Suprapubic skin (tissue), 4 donors: Measurements from ENCODE around the gene PSAP. TPM values are rescaled to one million over a fixed set of nuclear protein-coding genes. Genes with fewer than 3 reads are reported as not detected.
"Not testable (repeated sequence)": the region's sequence is repeated elsewhere in the genome, so short reads cannot be mapped to it uniquely, and the experiment has no call there.

Experiments
- DNase-seq, 2 donors: peaks; one replicate each; pipeline ENCODE4 v3.0.0-alpha.2; 2019; ENCODE audit warnings: low spot score in 2 of 2
- H3K27ac ChIP-seq: fragments of 200-600 bp; sonication (generic); one replicate; pipeline ENCODE4 v1.5.1; 2019
- H3K27me3 ChIP-seq: fragments of 200-600 bp; sonication (generic); one replicate; pipeline ENCODE4 v1.5.1; 2019
- H3K36me3 ChIP-seq: fragments of 200-600 bp; sonication (generic); one replicate; pipeline ENCODE4 v1.5.1; 2019
- H3K4me1 ChIP-seq: fragments of 200-600 bp; sonication (generic); one replicate; pipeline ENCODE4 v1.5.1; 2019
- H3K4me3 ChIP-seq: fragments of 200-600 bp; sonication (generic); one replicate; pipeline ENCODE4 v1.5.1; 2019; ENCODE audit warnings: mild to moderate bottlenecking
- H3K9me3 ChIP-seq: fragments of 200-600 bp; sonication (generic); one replicate; pipeline ENCODE4 v1.5.1; 2019
- EP300 ChIP-seq: sonication (generic); formaldehyde crosslinking; IDR thresholded peaks from one replicate; pipeline ENCODE4 v1.6.1; 2017; ENCODE audit warnings: antibody characterized with exemption
- POLR2A ChIP-seq, 2 donors: fragments of 450-650 bp; IDR thresholded peaks; one replicate each; pipeline ENCODE4 v1.6.1; 2017; ENCODE audit warnings: antibody characterized with exemption in 2 of 2, mild to moderate bottlenecking in 2 of 2, moderate library complexity in 2 of 2
- POLR2AphosphoS5 ChIP-seq, 3 donors: sonication (generic); formaldehyde crosslinking; IDR thresholded peaks; one replicate each; pipeline ENCODE4 v1.6.1; 2017; ENCODE audit warnings: antibody characterized with exemption in 3 of 3
- WGBS: methylation state at CpG from one replicate; pipeline ENCODE4 v1.1.5; 2018; 5-methylcytosine and 5-hydroxymethylcytosine counted together
- total RNA-seq, 4 donors: library from RNA; depleted of rRNA; stranded (reverse); fragments of >200 nt; gene quantifications; one replicate each; pipeline ENCODE4 v1.1.0, GENCODE V29; 2016
- TF ChIP-seq, protein P1 (sequence below), 2 donors: fragments of 200-600 bp in 1 of 2; fragments of 450-650 bp in 1 of 2; sonication (generic) in 1 of 2; IDR thresholded peaks; one replicate each; pipeline ENCODE4 v1.5.1; 2016 to 2019; ENCODE audit warnings: antibody characterized with exemption in 2 of 2, mild to moderate bottlenecking in 1 of 2, moderate library complexity in 1 of 2

PSAP gene
- total RNA-seq, 4 donors from 2014 or later, result 391 to 548 (median 468) TPM

DNA sequence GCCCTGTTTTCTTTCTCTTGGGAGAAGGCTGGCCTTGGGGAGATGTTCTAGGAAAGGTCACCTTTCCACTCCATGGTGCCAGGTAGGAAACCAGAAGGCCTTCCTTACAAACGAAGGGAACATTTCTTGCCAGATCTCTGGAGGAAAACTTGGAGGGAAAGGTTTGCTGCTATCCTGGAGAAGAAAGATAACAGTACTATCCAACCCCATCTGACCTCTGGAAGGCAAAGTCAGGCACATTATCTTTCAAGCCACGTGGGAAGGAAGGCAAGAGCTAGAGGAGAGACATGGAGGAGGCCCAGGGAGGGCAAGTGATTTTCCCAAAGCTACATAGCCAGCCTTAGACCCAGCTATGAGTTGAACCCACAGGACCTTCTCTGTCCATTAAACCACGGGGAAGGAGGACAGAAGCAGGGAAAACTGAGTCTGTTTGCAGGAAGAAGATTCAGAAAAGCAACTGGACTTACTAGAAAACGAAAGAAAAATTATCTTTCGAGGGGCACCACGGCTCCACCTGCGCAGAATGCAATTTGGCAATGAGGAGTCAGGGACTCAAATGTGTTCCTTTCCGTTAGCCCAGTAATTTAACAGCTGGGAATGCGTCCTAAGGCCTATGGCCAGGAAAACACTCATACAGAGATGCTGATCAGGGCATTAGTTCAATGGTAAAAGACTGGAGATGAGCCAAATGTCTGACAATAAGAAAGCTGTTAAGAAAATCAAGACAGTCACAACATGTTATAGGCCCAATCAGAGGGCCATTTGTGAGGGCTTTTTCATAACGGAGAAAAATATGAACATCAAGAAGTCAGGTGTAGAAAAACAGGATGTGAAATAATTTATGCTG lies 32.0 kb upstream of the PSAP start:
- Histone ChIP-seq H3K4me1 (peaks cover 3% of the 10 kb centered on the region), H3K4me3 (no peak overlapping the region), H3K27ac (no peak overlapping the region), H3K9me3 (no peaks in the 10 kb centered on the region), H3K27me3 (no peaks in the 10 kb centered on the region), H3K36me3 (no peaks in the 10 kb centered on the region)
- WGBS, result 71% methylated on average over 10 of the region's 10 CpGs
- no peak for DNase-seq
- no peak for TF ChIP-seq EP300
- no peak for TF ChIP-seq POLR2A (IDR thresholded peaks at IDR 0.05)
- no peak for TF ChIP-seq POLR2AphosphoS5 (IDR thresholded peaks at IDR 0.05)
- TF ChIP-seq, protein P1, sequence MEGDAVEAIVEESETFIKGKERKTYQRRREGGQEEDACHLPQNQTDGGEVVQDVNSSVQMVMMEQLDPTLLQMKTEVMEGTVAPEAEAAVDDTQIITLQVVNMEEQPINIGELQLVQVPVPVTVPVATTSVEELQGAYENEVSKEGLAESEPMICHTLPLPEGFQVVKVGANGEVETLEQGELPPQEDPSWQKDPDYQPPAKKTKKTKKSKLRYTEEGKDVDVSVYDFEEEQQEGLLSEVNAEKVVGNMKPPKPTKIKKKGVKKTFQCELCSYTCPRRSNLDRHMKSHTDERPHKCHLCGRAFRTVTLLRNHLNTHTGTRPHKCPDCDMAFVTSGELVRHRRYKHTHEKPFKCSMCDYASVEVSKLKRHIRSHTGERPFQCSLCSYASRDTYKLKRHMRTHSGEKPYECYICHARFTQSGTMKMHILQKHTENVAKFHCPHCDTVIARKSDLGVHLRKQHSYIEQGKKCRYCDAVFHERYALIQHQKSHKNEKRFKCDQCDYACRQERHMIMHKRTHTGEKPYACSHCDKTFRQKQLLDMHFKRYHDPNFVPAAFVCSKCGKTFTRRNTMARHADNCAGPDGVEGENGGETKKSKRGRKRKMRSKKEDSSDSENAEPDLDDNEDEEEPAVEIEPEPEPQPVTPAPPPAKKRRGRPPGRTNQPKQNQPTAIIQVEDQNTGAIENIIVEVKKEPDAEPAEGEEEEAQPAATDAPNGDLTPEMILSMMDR (IDR thresholded peaks at IDR 0.05), result no peak

- no peaks in the 10 kb centered on the region for H3K36me3 ChIP-seq
- H3K27me3 ChIP-seq, result no peaks in the 10 kb centered on the region
- no peaks in the 10 kb centered on the region for H3K9me3 ChIP-seq
- no peak overlapping the region for H3K4me3 ChIP-seq
- WGBS, result 87% methylated on average over 9 of the region's 9 CpGs
- no peaks in the 10 kb centered on the region for H3K4me1 ChIP-seq
- no peak for TF ChIP-seq POLR2AphosphoS5 (IDR thresholded peaks at IDR 0.05)
- TF ChIP-seq POLR2A (IDR thresholded peaks at IDR 0.05), result no peak
- TF ChIP-seq, protein P1 (IDR thresholded peaks at IDR 0.05), result no peak
- no peak for TF ChIP-seq EP300
- H3K27ac ChIP-seq, result no peak overlapping the region
- DNase-seq, result no peak
These were observed 30.8 kb upstream of the PSAP start for GRCh38 chr10:71881647-71882355.

DNA sequence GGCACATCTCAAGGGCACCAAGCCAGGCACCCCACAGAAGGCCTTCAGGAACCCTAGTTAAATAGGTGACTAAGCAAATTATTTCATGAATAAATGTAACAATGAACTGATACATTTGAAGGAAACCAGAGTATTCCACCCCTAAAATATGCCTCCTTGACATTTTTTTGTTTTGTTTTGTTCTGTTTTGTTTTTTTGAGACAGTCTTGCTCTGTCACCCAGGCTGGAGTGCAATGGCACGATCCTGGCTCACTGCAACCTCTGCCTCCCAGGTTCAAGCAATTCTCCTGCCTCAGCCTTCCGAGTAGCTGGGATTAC lies 30.2 kb upstream of the PSAP start:
- H3K4me1 ChIP-seq, result not testable (repeated sequence)

DNA sequence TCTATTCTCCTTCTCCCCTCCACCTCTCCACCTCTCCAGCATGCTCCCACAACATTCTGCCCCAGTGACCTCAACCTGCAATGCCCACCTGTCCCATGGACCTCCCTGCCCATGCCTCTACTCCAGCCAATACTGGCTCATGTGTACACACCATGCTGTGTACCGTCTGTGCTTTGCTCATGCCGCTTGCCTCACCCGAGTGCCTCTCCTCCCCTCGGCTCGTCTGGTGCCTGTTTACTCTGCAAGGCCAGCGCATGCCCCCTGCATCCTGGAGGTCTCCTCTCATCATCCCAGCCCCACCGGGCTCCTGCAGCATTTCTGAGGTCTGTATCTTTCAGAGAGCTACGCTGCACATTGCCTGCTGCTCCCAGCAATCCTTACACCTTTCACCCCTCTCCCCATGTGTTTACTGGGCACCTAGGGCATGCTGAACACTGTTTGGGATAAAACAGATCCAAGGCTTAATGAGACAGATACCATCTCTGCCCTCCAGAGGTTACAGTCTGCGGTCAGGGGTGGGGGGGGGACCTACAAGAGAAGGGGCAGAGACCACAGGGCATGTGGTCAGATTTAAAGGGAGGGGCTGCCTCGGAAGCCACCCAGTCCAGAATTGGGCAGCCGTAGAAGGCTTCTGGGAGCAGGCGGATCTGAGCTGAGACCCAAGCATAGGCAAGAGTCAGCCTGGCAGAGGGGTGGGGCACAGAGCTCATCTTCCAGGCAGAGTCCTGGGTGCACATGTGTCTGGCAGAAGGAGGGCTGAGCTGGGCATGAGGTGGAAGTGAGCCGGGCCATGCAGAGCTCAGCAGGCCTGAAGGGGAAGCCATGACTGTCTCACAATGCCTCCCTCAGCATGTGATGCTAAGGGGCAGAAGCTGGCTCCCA lies 29.6 kb upstream of the PSAP start:
- DNase-seq, result no peak
- no peaks in the 10 kb centered on the region for H3K4me1 ChIP-seq
- no peaks in the 10 kb centered on the region for H3K27me3 ChIP-seq
- 77% methylated on average over 13 of the region's 13 CpGs for WGBS
- no peak overlapping the region for H3K27ac ChIP-seq
- H3K4me3 ChIP-seq, result no peak overlapping the region
- TF ChIP-seq POLR2AphosphoS5 (IDR thresholded peaks at IDR 0.05) (no peak), POLR2A (IDR thresholded peaks at IDR 0.05) (no peak), EP300 (no peak)
- TF ChIP-seq, protein P1 (IDR thresholded peaks at IDR 0.05), result no peak
- H3K9me3 ChIP-seq, result no peaks in the 10 kb centered on the region
- H3K36me3 ChIP-seq, result no peaks in the 10 kb centered on the region

More for the DNA sequence above, 30.2 kb upstream of the PSAP start:
- not testable (repeated sequence) for DNase-seq, H3K9me3 ChIP-seq, H3K27me3 ChIP-seq, H3K36me3 ChIP-seq, H3K27ac ChIP-seq, H3K4me3 ChIP-seq
- WGBS, result 85% methylated on average over 2 of the region's 2 CpGs

DNA sequence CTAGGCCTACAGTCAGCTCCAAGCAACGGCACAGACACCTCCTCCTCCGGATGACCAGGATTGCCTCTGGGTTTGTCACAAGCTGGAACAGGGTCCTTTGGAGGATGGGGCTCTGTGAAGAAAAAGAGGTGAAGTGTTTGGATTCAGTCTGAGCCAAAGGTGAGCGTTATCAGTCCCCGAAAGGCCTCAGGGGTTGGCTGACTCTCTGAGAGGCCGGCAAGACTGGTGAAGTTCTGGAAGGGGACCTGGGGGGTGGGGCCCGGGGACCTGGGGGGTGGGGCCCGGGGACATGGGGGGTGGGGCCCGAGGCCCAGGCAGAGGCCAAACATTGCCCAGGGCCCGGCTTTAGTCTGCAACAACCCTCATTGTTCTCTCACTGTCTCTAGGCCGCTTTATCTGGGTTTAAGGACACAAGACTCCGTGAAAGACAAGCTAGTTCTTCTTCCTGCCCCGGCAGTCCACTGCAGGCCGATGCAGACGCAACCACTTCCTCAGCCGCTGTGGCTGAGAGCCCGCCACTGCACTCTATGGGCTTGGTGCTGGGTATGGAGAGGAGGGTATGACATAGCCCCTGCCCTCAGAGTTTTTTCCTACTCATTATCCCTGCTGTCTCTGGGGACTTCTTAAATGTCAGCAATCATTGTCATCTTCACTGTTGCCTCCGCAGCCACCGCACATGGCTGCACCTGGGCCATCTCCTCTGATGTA lies 27.4 kb upstream of the PSAP start:
- no peaks in the 10 kb centered on the region for H3K36me3 ChIP-seq
- H3K4me1 ChIP-seq, result peaks cover 4% of the 10 kb centered on the region
- no peak overlapping the region for H3K27ac ChIP-seq
- no peaks in the 10 kb centered on the region for H3K27me3 ChIP-seq
- no peaks in the 10 kb centered on the region for H3K9me3 ChIP-seq
- DNase-seq, result no peak
- TF ChIP-seq EP300, result no peak
- TF ChIP-seq, protein P1 (IDR thresholded peaks at IDR 0.05), result no peak
- no peak for TF ChIP-seq POLR2A (IDR thresholded peaks at IDR 0.05)
- no peak for TF ChIP-seq POLR2AphosphoS5 (IDR thresholded peaks at IDR 0.05)
- WGBS, result 50% methylated on average over 17 of the region's 18 CpGs
- no peak overlapping the region for H3K4me3 ChIP-seq
